ENCODE results near the gene RNF17.

RNF17 gene

DNA sequence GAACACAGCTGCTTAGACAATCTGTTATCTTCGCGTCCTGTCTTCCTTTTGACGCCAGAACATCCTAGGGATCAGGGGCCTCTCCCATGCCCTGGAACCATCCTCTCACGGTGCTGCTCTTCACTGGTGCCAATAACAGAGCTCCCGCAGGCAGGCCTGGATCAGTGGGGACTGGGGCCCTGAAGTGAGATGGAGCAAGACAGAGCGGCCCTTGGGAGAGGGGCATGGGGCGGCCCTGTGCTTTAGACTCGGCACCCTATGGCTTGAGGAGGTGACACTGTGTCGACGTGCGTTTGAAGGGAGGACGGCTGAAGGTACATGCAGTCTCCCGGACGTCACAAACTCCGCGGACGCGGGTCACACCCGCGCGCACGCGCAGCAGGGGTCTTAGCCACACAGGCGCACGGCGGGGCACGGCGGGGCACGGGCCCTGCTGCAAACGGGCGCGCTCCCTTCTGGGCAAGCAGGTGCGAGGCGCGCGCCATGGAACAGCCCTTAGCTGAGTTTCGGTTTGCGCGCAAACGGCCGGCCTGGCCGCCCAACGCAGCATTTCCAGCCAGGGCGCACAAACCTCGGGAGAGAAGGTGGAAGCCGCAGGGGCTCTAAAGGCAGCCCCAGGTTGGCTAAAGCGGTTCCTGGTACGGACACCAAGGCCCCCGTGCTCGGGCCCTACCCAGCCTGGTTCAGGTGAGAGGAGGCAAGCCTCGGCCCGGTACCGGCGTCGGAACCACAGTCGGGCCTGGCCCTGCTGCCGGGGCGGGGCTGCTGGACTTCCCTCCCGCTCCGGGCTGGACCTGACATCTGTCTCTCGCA is 16.5 kb upstream of the RNF17 start:
- Histone ChIP-seq H3K9ac (ENCODE audit: low read length) (peak overlapping the region; percentile 60), H3K9me3 (replicated peaks; ENCODE audit: insufficient read depth, low read length) (no peaks in the 10 kb centered on the region), H3F3A (ENCODE audit: insufficient read depth, low read length) (no peaks in the 10 kb centered on the region), H2AFZ (ENCODE audit: low read length) (peak overlapping the region; percentile 72), H3K27ac (ENCODE audit: low read length) (no peak overlapping the region; the same call in 1 of the 2 replicates), H3K4me1 (ENCODE audit: low read length) (no peaks in the 10 kb centered on the region), H3K9me2 (replicated peaks; ENCODE audit: insufficient read depth, low read length) (no peaks in the 10 kb centered on the region), H4K20me1 (ENCODE audit: insufficient read depth, low read length) (no peaks in the 10 kb centered on the region), H3K36me3 (replicated peaks; ENCODE audit: insufficient read depth, low read length) (no peaks in the 10 kb centered on the region), H3K4me2 (ENCODE audit: low read depth, low read length) (peak overlapping the region; percentile 65; the same call in 1 of the 2 replicates), H3K27me3 (replicated peaks; ENCODE audit: insufficient read depth, low read length) (no peaks in the 10 kb centered on the region), H3K4me3 (ENCODE audit: low read length) (peak overlapping the region; percentile 57), H3K79me2 (ENCODE audit: low read length) (no peaks in the 10 kb centered on the region)
- TF ChIP-seq EZH2phosphoT487 (IDR thresholded peaks at IDR 0.05; ENCODE audit: low read length): no peak
- peak; percentile 78 for DNase-seq

DNA sequence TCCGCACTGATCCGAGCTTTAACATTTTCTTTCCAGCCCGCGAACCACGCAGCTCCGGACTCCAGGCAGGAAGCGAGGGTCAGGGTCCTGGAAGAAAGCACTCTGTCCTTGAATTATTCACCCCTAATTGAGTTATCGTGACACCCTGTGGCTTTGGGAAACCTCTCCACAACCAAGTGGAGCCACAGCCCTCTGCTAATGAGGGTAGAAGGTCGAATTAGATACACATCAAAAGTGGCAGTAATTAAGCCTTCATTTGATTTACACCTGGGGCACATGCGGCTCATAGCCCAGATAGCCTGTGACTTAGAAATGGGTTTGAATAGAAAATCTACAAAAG is 15.9 kb upstream of the RNF17 start:
- Histone ChIP-seq H3K4me2 (ENCODE audit: low read depth, low read length) (peak overlapping the region; percentile 65; the same call in 1 of the 2 replicates), H3K27me3 (replicated peaks; ENCODE audit: insufficient read depth, low read length) (no peaks in the 10 kb centered on the region), H3K4me3 (ENCODE audit: low read length) (peak overlapping the region; percentile 57), H3K9me3 (replicated peaks; ENCODE audit: insufficient read depth, low read length) (no peaks in the 10 kb centered on the region), H3K9me2 (replicated peaks; ENCODE audit: insufficient read depth, low read length) (no peaks in the 10 kb centered on the region), H2AFZ (ENCODE audit: low read length) (peak overlapping the region; percentile 72), H3K79me2 (ENCODE audit: low read length) (no peaks in the 10 kb centered on the region), H3K9ac (ENCODE audit: low read length) (peak overlapping the region; percentile 60), H4K20me1 (ENCODE audit: insufficient read depth, low read length) (no peaks in the 10 kb centered on the region), H3K36me3 (replicated peaks; ENCODE audit: insufficient read depth, low read length) (no peaks in the 10 kb centered on the region), H3F3A (ENCODE audit: insufficient read depth, low read length) (no peaks in the 10 kb centered on the region), H3K27ac (ENCODE audit: low read length) (no peak overlapping the region; the same call in 1 of the 2 replicates), H3K4me1 (ENCODE audit: low read length) (no peaks in the 10 kb centered on the region)
- TF ChIP-seq EZH2 (optimal IDR thresholded peaks at IDR 0.05; ENCODE audit: low read depth, low read length) (no peak), EZH2phosphoT487 (IDR thresholded peaks at IDR 0.05; ENCODE audit: low read length) (no peak)
- TF ChIP-seq, protein P1, sequence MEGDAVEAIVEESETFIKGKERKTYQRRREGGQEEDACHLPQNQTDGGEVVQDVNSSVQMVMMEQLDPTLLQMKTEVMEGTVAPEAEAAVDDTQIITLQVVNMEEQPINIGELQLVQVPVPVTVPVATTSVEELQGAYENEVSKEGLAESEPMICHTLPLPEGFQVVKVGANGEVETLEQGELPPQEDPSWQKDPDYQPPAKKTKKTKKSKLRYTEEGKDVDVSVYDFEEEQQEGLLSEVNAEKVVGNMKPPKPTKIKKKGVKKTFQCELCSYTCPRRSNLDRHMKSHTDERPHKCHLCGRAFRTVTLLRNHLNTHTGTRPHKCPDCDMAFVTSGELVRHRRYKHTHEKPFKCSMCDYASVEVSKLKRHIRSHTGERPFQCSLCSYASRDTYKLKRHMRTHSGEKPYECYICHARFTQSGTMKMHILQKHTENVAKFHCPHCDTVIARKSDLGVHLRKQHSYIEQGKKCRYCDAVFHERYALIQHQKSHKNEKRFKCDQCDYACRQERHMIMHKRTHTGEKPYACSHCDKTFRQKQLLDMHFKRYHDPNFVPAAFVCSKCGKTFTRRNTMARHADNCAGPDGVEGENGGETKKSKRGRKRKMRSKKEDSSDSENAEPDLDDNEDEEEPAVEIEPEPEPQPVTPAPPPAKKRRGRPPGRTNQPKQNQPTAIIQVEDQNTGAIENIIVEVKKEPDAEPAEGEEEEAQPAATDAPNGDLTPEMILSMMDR (IDR thresholded peaks at IDR 0.05; ENCODE audit: low read length): no peak
- peak; percentile 15 for DNase-seq

DNA sequence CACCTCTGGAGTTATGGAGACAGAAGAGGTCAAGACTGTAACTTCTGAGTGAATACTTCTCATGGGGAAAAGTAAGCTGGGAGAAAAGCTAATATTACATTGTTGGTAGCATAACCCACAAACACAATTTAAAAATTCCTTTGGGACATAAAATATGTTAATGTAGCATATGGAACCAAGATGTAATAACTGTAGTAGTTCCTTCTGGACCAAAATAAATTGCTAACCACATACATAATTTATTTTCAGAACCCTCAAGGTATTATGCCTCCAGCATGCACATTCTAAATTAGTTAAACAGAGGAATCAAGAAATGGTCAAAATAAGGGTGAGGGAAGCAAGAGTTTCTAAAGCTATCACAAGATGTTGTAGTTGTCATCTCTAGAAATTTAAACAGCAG is 4.8 kb upstream of the RNF17 start:
- H3K9ac ChIP-seq (ENCODE audit: low read length): no peak overlapping the region
- no peaks in the 10 kb centered on the region; the same call in 1 of the 2 replicates for H3K4me1 ChIP-seq (ENCODE audit: low read length)
- H3F3A ChIP-seq (ENCODE audit: insufficient read depth, low read length): no peaks in the 10 kb centered on the region
- H3K4me3 ChIP-seq (ENCODE audit: low read length): no peak overlapping the region
- no peak overlapping the region for H2AFZ ChIP-seq (ENCODE audit: low read length)
- TF ChIP-seq, protein P1 (IDR thresholded peaks at IDR 0.05; ENCODE audit: low read length): no peak
- no peak for TF ChIP-seq EZH2 (optimal IDR thresholded peaks at IDR 0.05; ENCODE audit: low read depth, low read length)
- no peak overlapping the region for H3K4me2 ChIP-seq (ENCODE audit: low read depth, low read length)
- no peaks in the 10 kb centered on the region for H3K9me3 ChIP-seq (replicated peaks; ENCODE audit: insufficient read depth, low read length)
- no peaks in the 10 kb centered on the region for H3K36me3 ChIP-seq (replicated peaks; ENCODE audit: insufficient read depth, low read length)
- H4K20me1 ChIP-seq (ENCODE audit: insufficient read depth, low read length): no peaks in the 10 kb centered on the region
- no peaks in the 10 kb centered on the region for H3K27me3 ChIP-seq (replicated peaks; ENCODE audit: insufficient read depth, low read length)
- no peak overlapping the region for H3K27ac ChIP-seq (ENCODE audit: low read length)
- H3K9me2 ChIP-seq (replicated peaks; ENCODE audit: insufficient read depth, low read length): no peaks in the 10 kb centered on the region
- no peak for DNase-seq
- no peaks in the 10 kb centered on the region for H3K79me2 ChIP-seq (ENCODE audit: low read length)

DNA sequence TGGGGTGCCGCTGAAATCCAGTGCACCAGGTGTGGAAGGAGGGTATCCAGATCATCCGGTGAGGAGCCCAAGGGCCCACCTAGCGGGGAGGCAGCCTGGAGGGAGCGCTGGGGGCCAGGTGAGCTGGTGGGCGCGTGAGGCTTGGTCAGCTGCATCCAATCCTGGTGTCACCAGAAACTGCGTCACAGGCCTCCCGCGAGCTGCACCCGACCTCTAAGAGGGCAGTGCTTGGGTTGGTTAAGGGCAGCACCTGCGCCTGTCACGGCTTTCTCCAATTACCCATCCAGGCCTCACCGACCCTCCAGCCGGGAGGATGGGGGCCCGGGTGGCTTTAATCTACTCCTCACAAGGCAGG is 284 bp downstream of the RNF17 start:
- Histone ChIP-seq H2AFZ (ENCODE audit: low read length) (no peak overlapping the region), H3K4me1 (ENCODE audit: low read length) (no peaks in the 10 kb centered on the region; the same call in 1 of the 2 replicates), H4K20me1 (ENCODE audit: insufficient read depth, low read length) (no peaks in the 10 kb centered on the region), H3K9me3 (replicated peaks; ENCODE audit: insufficient read depth, low read length) (no peaks in the 10 kb centered on the region), H3F3A (ENCODE audit: insufficient read depth, low read length) (no peaks in the 10 kb centered on the region), H3K27me3 (replicated peaks; ENCODE audit: insufficient read depth, low read length) (no peaks in the 10 kb centered on the region), H3K79me2 (ENCODE audit: low read length) (no peaks in the 10 kb centered on the region), H3K9ac (ENCODE audit: low read length) (no peak overlapping the region), H3K9me2 (replicated peaks; ENCODE audit: insufficient read depth, low read length) (no peaks in the 10 kb centered on the region), H3K4me3 (ENCODE audit: low read length) (no peak overlapping the region), H3K4me2 (ENCODE audit: low read depth, low read length) (no peak overlapping the region), H3K27ac (ENCODE audit: low read length) (no peak overlapping the region), H3K36me3 (replicated peaks; ENCODE audit: insufficient read depth, low read length) (no peaks in the 10 kb centered on the region)
- DNase-seq: no peak
- no peak for TF ChIP-seq EZH2 (optimal IDR thresholded peaks at IDR 0.05; ENCODE audit: low read depth, low read length)
- TF ChIP-seq, protein P1 (IDR thresholded peaks at IDR 0.05; ENCODE audit: low read length): no peak
- TF ChIP-seq EZH2phosphoT487 (IDR thresholded peaks at IDR 0.05; ENCODE audit: low read length): no peak

Measured in MM.1S (cell line).